NCI-H748 (cell line): Measurements from ENCODE around the gene CENPO.

Source experiments
- DNase-seq: peaks from one replicate; lab custom pipeline; 2025; ENCODE audit not compliant: unreplicated experiment; lab: John Stamatoyannopoulos, UW

Gene CENPO

DNA sequence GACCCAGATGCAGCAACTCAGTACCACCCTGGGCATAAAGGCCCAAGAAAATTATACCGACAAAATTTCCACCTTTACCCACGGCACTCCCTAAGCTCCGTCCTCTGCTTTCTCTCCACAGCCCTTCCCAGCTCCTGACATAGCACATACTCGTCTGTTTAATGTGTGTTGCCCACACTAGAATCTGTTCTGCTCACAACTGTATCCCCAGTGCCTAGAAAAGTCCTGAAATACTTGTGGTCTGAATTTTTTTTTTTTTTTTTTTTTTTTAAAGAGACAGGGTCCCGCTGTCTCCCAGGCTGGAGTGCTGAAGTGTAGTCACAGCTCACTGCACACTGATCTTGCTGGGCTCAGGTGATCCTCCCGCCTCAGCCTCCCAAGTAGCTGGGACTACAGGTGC, 64.5 kb downstream of the CENPO start:
- DNase-seq: no peak

DNA sequence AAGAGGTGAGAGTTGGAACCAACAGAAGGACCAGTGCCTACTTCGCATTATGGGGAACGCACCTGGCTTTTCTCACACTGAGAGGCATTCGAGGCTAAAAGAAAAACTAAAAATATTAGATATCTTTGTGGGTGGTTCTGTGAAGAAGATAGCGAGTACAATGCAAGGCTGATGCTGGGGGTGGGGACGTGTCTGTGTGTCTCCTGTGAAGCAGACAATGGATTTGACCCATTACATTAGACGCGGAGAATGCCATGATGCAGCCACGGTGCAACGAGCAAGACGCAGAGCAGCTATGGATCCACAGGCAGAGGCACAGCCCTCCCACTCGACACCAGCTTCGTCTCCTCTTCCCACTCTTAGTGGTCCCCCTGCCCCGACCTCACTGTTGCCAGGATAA, 65.8 kb downstream of the CENPO start:
- no peak for DNase-seq

DNA sequence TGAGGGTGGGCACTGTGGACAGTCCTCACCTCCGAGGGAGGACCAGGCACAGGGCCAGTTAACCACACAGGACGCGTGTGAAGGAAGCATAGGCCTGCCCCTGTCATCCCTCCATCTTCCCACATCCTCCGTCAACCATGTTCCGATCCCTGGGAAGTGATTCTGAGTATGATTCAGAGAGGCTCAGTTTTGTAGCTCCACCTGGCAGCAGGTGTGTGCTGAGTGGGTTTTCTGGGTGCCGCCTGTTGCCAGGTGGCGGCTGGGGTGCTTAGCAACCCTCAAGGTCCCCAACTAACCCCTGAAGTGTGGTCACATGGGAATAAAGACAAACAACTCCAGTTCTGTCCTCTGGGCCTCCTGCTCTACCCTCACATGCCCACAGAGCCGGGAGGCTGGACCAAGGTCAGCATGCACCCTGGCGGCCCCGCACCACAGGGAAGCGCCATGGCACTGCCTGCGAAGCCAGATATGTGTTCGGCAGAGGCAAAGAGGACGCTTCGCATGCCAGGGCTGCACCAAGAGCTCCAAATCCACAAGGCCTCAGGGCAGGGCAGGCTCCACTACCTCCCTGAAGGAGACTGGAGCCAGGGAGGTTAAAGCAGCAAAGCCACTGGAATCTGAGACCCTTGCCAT, 66.9 kb downstream of the CENPO start:
- no peak for DNase-seq

DNA sequence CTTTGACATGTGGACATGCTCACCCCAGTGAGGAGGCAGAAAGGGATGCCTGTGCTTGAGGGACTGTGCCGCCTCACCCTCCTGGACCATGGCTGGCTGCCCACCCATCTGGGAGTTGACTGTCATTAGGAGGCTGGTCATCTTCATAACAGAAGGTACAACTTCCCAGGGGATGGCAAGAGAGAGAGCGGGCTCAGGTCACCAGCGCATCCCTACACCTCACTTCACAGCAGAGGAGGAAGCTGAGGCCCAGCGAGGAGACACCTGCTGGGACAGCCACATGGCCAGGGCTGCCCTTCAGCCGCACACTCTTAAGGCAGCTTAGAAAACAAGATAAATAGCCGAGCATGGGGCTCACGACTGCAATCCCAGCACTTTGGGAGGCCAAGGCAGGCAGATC, 67.4 kb downstream of the CENPO start:
- DNase-seq: no peak

DNA sequence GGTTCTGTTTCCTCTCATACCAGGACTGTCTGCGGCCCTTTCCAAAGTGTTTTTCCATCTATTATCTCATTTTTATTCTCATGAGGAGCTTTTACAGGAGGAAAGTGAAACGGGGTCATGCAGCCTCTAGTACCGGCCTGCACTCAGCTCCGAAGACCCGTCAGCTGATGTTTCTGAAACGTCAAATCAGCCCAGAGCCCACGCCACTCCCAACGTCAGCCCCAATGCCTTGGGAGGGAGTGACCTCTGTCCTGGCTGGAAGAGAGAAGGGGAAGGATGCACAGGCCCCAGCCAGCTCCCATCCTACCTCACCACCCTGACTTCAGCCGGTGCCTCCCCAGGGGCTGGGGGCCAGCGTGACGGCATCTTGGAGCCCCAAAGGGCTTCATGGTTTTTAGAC, 68.3 kb downstream of the CENPO start:
- no peak for DNase-seq

DNA sequence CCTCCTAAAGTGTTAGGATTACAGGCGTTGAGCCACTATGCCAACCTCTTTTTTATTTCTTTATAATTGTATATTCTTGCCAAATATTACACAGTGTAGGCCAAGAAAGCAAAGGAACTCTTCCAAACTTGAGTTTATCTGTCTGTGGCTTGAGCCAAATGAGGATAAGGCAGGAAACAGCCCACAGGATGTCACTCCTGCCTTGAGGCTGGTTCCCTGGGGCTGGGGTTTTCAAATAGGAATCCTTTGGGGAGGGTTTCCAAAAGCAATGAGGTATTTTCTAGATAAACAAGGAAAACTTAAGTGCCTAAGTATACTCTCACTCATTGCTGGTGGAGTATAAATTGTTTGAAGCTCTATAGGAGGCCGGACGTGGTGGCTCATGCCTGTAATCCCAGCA, 70.4 kb downstream of the CENPO start:
- no peak for DNase-seq

DNA sequence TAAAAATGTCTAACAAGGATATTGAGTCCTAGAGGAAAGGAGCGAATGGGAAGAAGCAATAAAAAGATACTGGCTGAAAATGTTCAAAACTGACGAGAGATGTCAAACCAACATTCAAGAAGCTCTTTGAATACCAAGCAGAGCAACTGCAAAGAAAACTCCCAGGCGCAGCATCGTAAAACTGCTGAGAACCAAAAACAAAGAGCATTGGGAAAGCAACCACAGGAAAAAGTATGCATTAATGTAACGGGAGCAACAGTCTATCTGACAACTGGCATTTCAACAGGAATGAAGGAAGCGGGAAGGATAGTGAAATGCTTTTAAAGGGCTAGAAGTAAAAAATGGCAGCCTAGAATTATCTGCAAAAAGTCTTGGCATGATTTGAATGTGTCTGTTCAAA, 73.7 kb downstream of the CENPO start:
- DNase-seq: no peak

DNA sequence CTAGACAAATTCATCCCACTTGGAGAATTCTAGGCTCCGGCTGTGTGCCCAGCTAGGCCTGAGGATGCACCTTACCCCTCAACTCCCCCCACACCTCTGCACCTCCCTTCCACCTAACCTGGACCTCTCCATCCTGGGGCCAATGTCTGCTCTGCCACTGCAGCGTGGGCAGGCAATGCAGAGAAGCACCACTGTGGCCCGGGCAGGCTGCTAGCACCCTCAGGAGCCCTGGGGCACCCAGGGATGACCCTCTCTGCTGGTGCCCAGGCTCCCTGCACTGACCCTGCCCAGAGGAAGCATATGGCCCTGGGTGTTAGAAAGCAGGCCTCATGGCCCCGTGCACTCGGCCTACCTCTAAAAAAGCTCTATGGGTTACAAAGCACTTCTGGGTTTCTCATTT, 77.2 kb downstream of the CENPO start:
- DNase-seq: no peak

DNA sequence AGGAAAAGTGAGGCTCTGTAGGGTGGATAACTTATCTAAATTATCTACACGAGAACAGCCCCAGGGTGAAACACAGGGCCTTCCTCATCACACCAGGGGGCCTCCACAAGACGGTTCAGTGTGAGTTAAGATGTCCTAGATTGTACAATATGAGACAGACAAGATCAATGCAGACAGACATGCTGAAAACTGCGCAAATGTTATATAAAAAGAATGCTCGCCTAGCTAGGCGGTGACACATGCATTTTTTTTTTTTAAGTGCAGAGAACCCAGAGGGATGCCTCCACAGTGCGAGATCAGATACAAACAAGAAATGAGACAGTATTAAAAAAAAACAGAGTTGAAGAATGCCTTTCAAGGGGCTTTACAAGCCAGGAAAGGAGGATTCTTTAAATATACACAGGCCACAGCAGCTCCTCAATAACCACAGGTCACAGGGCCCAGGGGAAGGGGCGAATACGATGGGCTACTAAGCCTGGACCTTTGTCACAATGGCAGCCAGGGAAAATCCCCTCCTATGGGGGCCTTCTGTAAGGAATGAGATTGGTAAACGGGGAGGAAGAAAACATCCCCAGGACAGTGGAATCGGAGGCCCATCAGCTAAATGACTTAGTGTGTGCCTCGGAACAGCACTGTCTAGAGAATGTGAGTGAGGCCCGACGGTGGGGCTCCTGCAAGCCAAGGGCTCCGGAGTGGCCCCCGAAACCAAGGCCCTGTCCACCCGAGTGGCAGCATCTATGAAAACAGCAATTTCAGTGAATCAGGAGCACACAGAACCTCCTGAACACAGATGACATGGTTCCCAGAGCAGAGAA, 77.9 kb downstream of the CENPO start:
- no peak for DNase-seq

DNA sequence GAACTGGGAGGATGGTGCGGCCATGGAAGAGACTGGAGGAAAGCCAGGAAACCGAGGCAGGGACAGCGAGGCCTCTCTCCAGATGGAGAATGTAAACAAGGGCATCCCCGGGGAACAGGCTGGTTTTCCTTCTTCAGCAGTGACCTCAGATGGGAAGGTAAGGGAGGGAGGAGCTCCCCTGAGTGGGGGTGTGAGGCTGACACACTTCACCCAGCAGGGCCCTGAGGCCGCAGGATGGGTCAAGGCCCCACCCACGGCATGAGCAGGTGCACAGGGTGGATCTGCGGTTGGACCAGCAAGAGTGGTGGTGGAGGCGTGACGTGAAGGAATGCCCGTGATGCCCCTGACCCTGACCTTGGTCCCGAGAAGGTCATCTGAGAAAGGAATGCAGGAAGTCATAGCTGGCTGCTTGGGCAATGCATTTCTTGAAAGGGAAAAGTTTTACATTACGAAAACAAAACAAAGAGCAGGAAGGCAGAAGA, 78.7 kb downstream of the CENPO start:
- DNase-seq: no peak
